ELF-1 (cell line): ENCODE results near the gene COQ9.
"Not testable (repeated sequence)": the region's sequence is repeated elsewhere in the genome, so short reads cannot be mapped to it uniquely, and the experiment has no call there.

Experiments
- DNase-seq: peaks from one replicate; pipeline ENCODE4 v3.0.0-alpha.2; 2016; ENCODE audit warnings: low read depth, low spot score

Gene COQ9

DNA sequence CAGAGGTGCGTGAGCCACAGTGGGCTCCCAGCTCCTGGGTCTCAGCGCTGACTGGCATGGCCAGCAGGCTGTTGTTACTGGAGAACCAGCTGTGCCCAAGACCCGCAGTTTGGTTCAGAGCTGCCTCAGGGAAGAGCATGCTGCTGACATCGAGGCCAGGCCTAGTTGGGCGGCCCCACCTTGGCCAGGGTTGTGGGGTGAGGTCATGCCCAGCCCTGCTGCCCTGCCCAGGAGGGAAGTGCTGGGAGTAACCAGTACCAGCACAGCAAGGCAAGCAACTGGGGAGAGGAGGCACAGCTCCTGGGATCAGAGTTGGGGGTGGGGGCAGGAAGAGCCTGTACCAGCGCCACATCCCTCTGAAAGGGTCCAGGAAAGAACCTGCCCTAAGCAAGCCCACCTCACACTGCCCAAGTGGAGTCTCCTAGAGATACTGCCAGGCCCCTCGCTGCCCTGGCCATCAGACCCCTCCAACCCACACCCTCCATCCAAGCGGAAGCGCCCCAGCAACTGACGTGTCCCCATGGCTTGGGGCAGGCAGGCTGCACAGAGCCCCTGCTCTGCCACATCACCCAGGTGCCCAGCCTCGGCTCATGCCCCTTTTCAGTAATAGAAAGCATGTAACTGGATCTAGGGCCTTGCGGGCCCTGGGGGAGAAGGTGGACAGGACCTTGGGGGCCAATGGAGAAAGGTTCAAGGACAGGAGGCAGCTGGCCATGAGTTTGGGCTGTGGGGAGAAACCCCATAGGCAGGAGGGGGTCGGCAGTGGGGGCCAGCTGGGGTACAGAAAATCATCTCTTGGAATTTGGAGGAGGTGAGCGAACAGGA lies 38.0 kb downstream of the COQ9 start:
- DNase-seq, result no peak

DNA sequence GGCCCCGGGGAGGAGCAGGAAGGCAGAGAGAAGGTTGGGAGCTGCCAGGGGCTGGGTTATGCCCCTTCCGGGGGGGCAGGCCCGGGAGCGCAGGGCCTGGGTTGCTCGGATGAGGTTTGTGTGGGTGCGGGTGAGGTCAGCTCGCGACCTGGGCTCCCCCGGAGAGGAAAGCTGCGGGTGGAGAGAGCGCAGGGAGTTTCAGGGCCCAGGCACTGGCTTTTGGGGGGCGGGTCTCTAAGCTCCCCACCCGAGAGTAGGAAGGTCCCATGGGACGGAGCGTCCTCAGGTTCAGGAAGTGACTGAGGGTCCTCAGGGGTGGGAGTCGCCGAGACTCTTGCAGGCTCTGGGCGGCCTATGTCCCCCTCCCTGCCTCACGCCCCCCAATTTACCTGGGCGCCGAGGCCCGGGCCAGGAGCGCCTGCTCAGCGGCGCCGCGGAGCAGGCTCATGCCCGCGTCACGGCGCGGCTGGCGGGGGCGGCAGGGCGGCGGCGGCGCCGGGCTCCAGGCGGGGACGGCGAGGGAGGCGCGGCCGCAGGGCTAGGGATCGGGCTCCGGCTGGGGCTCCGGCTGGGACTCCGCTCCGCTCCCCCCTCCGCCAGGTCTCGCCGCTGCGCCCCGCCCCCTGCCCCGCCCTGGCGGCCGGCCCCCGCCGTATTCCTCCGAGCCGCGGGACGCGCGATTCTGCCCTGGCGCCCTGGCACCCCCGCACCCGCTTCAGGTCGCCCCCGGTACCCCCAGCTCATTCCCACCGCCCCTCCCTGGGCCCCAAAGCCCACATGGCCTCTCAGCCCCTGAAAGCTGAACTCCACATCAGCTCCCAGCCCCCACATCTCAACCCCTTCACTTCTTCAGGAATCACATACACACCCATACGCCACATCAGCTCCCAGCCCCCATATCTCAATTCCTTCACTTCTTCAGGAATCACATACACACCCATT lies 38.9 kb downstream of the COQ9 start, which contains the start of gene DOK4:
Gene DOK4, minus strand, starts transcription at position 578 of the 942 bp plus-strand sequence. CDS start 6,986 bp downstream, outside the sequence.
- peak; percentile 23 for DNase-seq

DNA sequence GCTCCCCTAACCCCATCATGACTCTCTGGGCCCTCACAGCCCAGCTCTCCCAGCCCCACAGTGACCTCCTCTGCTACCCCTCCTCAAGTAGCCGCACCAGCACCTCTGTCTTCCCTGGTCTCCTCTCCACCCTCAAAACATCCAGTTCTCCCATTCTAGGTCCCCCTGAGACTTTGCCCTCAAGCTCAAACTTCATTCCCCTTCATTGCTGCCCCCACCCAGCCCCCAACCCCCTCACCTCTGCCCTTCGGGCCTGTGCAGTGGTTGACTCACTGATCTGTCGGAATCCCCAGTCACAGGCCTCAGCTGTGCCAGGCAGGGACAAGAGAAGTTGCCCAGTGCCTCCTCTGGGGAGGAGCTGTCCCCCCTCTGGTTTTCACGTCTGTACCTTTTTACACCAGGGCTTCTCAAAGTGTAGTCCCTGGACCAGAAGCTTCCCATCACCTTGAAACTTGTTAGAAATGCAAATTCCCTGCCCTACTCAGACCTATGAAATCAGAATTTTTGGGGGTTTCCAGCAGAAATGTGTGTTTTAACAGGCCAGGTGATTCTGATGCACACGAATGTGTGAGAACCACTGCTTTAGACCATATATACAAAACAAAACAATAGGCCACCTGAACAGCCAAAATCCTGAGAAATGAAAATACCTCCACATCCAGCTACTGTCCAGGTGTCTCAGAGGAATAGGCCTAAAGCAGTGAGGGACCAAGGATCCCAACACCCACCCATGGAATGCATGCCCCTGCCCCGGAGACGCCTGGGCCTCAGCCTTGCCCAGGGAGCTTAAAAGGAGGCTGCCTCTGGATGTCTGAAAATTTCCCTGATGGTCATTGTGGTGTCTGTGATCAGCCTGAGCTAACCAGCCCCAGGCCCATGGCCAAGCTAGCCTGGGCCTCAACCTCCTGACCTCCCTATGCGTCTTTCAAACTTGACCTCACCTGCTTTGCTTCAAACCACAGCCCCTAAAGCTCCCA lies 39.9 kb downstream of the COQ9 start:
- DNase-seq, result no peak

DNA sequence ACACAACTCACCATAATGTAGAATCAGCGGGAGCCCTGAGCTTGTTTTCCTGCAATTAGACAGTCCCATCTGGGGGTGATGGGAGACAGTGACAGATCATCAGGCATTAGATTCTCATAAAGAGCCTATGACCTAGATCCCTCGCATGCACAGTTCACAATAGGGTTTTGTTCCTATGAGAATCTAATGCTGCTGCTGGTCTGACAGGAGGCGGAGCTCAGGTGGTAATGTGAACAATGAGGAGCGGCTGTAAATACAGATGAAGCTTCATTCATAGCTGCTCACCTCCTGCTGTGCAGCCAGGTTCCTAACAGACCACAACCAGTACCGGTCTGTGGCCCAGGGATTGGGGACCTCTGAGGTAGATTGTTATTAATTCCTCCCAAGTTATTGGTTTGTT lies 42.0 kb downstream of the COQ9 start:
- DNase-seq, result no peak

DNA sequence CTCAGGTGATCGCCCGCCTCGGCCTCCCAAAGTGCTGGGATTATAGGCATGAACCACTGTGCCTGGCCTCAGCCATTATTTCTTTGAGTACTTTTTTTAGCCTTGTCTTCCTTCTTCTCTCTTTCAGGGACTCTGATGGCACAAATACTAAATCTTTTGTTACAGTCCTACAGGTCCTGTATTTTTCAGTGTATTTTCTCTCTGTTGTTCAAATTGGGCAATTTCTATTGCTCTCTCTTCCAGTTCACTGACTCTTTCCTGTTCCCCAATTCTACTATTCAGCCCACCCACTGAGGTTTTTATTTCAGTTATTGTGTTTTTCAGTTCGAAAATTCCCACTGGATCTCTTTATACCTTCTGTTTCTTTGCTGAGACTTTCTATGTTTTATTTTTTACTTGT lies 46.5 kb downstream of the COQ9 start:
- no peak for DNase-seq

DNA sequence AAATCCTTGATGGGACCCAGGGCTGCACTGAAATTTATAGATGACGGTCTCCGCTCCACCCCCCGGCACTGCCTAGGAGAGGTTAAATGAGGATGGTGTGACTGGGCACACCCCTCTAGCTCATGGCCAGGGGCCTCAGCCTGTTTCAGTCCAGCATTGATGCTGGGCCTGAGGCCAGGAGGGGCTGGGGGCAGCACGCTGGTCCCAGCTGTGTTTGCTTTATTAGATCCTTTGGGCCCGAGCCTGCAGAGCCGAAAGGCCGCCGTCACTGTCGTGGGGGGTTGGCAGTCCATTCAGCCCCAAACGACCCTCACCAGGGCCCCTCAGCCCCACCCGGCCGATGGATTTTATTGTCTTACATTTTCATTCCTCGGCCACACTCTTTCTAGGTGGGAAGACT lies 49.8 kb downstream of the COQ9 start:
- no peak for DNase-seq

DNA sequence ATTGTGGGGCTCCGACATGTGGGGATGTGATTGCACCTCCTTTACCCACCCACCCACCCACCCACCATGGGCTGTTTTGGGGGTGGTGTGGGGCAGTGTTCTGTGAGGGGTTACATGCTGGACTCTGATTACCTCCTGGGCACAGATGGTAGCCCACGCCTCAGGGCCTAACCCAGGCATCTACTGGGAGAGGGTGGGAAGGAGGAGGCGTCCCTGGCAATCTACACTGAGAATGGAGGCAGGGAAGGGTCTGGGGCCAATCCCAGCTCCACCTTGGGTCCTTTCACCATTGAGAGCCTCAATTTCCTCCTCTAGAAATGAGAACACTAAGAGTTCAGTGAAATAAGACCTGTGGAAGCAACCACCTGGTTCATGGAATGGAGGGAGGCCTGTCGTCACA lies 50.8 kb downstream of the COQ9 start:
- DNase-seq, result no peak

DNA sequence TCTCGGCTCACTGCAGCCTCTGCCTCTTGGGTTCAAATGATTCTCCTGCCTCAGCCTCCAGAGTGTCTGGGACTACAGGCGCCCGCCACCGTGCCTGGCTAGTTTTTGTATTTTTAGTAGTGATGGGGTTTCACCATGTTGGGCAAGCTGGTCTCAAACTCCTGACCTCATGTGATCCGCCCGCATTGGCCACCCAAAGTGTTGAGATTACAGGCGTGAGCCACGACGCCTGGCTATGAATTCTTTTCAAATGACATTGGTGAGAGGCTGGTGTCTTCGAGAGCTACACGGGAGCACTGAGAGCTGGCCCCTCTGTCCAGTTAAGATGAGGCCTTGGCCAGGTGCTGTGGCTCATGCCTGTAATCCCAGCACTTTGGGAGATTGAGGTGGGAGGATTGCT lies 52.7 kb downstream of the COQ9 start:
- not testable (repeated sequence) for DNase-seq

DNA sequence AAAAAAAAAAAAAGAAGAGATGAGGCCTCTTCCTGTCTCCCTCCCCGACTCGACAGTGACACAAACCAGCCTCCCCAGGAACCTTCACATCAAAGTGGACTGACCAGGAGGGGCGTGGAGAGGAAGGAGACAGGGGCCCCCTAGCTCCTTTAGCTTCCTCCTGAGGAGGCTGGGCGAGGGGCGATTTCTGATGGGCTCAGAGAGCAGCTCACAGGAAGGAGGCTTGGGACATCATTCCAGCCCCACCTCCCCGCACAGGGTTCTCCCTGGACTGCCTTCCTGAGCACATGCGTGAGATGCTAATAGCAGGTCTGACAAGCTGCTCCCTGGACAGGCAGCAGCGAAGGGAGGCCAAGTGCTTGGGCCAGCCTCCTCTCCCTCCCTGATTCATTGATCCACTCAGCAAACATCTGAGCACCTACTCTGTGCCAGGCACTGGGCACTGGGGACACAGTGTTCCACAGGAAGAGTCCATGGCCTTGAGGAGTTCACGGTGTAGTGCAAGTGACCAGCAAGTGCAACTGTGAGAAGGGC lies 53.4 kb downstream of the COQ9 start:
- peak; percentile 90 for DNase-seq

DNA sequence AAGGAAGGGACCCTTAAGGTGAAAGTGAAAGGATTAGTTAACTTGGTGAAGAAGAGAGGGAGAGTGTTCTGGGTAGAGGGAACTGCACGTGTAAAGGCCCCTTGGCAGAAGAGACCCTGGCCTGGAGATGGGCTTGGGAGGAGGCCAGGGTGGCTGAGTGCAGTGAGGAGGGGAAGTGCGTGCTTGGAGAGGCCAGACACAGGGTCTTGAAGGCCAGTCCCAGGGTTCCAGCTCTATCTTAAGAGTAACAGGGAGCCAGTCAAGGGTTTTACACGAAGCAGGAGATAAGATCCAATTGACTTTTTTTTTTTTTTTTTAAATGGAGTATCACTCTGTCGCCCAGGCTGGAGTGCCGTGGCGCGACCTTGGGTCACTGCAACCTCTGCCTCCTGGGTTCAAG lies 54.2 kb downstream of the COQ9 start:
- no peak for DNase-seq

DNA sequence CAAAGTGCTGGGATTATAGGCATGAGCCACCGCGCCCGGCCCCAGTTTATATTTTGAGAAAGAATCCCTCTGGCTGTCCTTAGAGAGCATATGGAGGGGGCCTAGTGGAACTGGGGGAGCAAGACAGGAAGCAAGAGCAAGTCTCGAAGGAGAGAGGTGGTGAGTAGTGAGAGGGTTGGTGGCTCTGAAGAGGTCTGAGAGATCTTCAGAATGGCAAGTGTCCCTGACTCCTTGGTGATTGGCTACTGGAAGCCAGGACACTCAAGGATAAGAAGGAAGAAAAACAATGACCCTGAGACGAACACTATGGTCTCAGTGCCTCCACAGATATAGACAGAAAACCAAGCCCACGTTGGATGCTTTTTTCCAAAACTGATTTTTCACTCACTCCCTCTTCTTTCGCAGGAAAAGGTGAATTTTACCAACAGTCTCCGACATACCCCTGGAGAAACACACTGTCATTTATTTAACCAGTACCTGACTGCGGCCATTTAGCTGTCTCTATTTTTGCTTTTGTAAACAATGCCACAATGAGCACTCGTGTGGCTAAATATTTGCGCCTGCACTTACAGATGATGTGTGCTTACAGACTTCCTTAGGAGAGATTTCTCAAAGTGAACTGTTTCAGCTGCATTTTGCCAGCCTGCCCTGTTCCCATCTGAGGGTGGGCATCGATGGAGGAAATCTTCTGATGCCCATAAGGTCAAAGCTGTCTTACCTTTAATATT lies 54.9 kb downstream of the COQ9 start:
- no peak for DNase-seq

DNA sequence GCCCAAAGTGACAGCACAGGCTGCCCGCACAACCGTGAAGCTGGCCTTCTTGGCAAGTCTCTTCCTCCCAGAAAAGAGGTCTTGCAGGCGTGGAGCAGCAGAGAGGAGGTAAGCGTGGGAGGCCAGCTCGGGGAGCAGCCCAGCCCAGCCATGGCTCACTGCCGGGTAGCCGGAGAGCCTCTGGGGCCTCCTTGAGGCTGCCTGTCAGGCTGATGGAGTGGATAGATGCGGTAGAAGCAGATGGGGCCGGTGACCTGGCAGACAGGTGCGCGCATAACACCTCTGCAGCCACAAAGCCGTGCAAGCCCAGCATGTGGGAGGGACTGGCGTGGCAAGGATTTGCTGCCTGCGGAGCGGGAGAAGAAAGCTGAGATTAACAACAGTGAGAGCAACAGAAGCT lies 56.1 kb downstream of the COQ9 start:
- DNase-seq, result peak; percentile 67

DNA sequence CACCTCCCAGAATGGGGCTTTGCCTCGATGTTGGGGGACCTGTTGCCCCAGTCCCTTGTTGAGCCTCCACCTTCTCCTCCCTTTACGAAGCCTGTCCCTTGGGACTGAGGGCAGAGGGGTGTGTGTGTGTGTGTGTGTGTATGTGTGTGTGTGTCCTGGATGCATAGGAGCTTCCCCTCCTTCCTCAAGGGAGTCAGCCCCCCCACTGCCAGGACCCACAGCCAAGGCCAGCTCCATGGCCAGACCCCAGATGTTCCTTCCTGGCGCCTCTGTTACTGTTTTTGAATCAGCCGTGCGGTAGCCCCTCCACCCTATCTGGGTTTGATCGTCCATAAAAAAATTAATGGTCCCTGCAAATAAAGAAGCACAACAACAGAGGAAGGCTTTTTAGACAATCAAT lies 56.7 kb downstream of the COQ9 start:
- DNase-seq, result no peak

DNA sequence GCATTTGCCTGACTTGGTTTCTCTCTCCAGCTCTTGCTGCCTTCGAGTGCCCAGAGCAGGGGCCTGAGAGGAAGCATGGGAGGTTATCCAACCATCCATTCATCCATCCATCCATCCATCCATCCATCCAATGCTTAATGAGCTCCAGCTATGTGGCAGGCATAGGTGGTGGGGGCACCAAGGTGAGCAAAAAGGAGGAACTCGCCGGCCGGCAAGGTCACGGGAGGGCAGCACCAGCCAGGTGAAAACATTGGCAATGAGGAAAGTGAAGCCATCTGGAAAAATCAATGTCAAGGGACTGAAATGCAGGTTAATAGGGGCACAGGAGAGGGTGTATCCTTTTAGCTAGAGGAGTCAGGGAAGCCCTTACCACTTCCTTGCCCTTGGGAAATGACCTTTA lies 57.2 kb downstream of the COQ9 start:
- DNase-seq, result no peak

DNA sequence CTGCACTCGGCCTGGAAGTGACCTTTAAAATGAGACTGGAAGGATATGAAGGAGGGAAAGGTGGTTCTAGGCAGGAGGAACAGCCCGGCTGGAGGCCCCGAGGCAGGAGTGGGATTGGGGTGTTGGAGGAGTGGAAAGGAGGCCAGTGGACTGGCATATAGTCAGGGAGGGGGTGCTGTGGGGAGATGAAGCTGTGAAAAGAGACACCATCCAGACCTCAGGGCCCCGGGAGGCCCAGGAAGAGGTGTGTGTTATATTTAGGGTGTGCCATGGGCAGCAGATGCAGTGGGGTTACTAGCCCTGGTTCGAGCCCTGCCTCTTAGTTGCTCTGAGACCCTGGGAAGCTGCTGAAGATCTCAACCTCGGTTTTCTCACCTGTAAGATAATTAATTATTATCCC lies 57.9 kb downstream of the COQ9 start:
- no peak for DNase-seq

DNA sequence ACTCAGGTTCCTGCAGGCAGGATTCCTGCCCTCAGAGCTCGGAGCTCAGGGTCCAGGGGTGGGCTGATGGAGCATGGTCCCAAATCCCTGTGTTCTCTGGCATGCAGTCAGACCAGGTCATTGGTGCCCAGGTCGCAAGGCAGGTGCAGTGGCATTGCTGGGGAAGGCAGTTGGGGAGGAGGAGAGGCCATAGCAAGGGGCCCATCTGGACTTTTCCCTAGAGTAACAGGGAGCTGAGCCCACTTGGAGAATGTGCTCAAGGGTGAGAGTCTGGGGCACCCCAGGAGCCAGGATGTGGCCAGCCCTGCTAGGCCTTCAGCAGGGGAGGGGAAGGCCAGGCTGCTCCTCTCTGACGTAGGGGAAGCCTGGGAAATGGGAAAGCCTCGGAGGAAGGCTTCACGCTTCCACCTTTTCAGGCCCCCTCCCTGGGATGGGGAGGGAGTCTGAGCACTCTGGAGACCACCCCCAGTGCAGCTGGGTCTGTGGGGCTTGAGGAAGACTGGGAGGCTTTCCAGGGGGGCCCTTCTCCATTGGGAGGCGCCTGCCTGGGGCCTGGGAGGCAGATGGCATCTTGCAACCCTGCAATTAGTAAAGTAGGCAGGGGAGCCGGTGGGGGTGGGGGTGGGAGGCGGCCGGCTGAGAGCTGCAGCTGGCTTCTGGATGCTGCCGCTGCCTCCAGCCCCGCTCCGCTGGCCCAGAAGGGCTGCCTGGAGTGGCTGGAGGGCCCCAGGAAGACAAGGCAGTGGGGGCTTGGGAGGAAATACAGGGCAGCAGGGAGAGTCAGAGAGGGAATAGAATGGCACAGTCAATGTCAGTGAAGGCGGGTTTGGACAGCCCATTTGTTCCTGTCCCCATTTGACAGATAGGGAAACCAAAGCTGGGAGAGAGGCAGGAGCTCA lies 60.1 kb downstream of the COQ9 start:
- DNase-seq, result no peak

DNA sequence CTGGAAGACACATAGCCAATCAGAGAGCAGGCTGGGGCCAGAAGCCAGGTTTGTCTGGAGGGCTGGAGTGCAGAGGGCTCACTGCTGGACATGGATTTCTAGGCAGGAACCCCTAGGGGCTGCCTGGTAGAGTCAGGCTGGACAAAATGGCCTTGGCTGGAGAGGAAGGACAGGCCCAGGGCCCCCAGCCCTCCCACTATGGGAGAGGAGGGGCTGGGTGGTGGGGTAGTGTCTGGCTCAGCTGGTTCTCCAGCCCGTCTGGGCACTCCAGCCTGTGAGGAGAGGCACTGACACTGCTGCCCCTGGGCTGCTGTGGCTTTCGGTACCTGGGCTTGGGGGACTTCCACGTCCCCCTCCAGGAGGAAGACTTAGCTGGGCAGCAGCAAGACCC lies 60.8 kb downstream of the COQ9 start:
- peak; percentile 64 for DNase-seq

DNA sequence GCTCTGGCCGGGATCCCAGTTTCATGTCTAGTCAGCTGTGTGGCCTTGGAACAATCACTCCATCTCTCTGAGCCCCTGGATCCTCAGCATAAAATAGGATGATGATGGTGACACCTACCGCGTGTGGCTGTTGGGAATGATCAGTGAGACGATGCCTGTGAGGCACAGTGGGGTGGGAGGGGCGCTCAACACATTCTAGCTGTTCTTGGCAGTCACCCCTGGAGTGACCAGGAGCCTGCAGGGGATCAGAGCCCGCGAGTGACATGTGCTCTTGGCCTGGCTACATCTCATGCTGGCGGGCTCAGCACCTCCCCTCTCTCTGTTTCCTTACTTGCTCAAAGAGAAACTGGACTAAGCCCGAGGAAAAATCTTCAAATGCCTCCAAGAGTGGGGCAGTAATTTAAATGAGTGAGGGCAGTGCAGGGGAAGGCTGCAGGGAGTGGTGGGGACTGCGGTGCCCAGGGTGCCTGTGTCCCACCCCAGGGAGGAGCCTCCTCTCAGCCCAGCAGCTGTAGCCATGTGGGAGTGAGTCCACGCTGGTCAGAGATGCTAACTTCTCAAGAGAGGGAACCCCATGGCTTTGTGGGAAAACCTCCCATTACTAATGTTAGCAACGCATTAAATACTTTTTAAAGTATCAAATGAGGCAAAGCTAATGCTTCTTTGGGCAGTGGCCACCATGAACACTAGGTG lies 62.1 kb downstream of the COQ9 start:
- no peak for DNase-seq
